ENCODE measurements around the gene DIABLO.

DIABLO gene

DNA sequence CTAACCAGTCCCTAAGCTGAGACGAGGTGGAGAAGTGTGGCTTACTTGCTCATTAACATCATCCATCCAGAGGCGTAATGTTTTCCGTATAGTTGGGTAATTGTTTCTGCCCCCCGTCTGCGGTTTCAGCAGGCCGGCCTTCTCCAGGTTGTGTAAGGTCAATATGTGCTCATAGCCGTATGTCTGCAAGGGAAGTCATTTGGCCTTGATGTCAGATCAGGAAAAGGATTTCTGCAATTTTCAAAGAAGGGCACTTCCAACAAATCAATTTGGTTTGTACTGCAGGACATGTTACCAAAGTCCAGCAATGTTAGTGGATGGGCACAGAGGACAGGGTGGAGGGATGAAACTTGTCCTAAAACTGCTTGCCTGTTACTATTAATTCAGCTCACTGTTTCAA lies 9.9 kb upstream of the DIABLO start:
- Histone ChIP-seq H3K9me3 (replicated peaks; ENCODE audit: insufficient read depth, low read length) (no peaks in the 10 kb centered on the region), H3K4me2 (ENCODE audit: low read depth, low read length) (no peak overlapping the region), H3K36me3 (replicated peaks; ENCODE audit: insufficient read depth, low read length) (no peaks in the 10 kb centered on the region), H2AFZ (ENCODE audit: low read length) (no peak overlapping the region), H3K9ac (ENCODE audit: low read length) (no peak overlapping the region), H4K20me1 (ENCODE audit: insufficient read depth, low read length) (no peaks in the 10 kb centered on the region), H3K4me1 (ENCODE audit: low read length) (no peaks in the 10 kb centered on the region), H3K4me3 (ENCODE audit: low read length) (no peak overlapping the region), H3K27ac (ENCODE audit: low read length) (no peak overlapping the region), H3K27me3 (replicated peaks; ENCODE audit: insufficient read depth, low read length) (no peaks in the 10 kb centered on the region), H3F3A (ENCODE audit: insufficient read depth, low read length) (no peaks in the 10 kb centered on the region), H3K9me2 (replicated peaks; ENCODE audit: insufficient read depth, low read length) (no peaks in the 10 kb centered on the region), H3K79me2 (ENCODE audit: low read length) (no peaks in the 10 kb centered on the region)
- DNase-seq = no peak
- TF ChIP-seq EZH2phosphoT487 (IDR thresholded peaks at IDR 0.05; ENCODE audit: low read length) (no peak), EZH2 (optimal IDR thresholded peaks at IDR 0.05; ENCODE audit: low read depth, low read length) (no peak)
- TF ChIP-seq, protein P1, sequence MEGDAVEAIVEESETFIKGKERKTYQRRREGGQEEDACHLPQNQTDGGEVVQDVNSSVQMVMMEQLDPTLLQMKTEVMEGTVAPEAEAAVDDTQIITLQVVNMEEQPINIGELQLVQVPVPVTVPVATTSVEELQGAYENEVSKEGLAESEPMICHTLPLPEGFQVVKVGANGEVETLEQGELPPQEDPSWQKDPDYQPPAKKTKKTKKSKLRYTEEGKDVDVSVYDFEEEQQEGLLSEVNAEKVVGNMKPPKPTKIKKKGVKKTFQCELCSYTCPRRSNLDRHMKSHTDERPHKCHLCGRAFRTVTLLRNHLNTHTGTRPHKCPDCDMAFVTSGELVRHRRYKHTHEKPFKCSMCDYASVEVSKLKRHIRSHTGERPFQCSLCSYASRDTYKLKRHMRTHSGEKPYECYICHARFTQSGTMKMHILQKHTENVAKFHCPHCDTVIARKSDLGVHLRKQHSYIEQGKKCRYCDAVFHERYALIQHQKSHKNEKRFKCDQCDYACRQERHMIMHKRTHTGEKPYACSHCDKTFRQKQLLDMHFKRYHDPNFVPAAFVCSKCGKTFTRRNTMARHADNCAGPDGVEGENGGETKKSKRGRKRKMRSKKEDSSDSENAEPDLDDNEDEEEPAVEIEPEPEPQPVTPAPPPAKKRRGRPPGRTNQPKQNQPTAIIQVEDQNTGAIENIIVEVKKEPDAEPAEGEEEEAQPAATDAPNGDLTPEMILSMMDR (IDR thresholded peaks at IDR 0.05; ENCODE audit: low read length) = no peak

DNA sequence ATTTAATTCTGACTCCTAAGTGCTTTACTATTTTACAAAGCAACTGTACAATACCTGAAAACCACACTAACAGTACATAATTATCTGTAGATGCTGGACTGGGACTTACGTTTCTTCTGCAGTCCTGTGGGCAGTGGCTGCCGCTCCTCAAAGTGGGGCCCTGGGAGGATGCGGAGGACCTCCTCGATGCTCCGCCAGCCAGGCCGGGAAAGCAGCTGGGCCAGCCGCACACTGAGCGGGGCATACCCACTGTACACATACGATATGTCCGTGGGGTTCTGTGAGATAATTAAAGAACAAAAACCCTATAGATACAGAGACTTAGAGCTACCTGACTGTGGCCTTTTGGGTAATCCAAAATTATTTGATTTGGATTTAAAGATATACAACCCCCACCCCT lies 6.8 kb upstream of the DIABLO start:
- DNase-seq = no peak
- H4K20me1 ChIP-seq (ENCODE audit: insufficient read depth, low read length) = no peaks in the 10 kb centered on the region
- H3K4me3 ChIP-seq (ENCODE audit: low read length) = no peak overlapping the region
- no peaks in the 10 kb centered on the region for H3F3A ChIP-seq (ENCODE audit: insufficient read depth, low read length)
- H3K27ac ChIP-seq (ENCODE audit: low read length) = no peak overlapping the region
- H3K36me3 ChIP-seq (replicated peaks; ENCODE audit: insufficient read depth, low read length) = no peaks in the 10 kb centered on the region
- no peak for TF ChIP-seq EZH2 (optimal IDR thresholded peaks at IDR 0.05; ENCODE audit: low read depth, low read length)
- no peaks in the 10 kb centered on the region for H3K9me3 ChIP-seq (replicated peaks; ENCODE audit: insufficient read depth, low read length)
- no peak overlapping the region for H3K4me2 ChIP-seq (ENCODE audit: low read depth, low read length)
- H3K27me3 ChIP-seq (replicated peaks; ENCODE audit: insufficient read depth, low read length) = no peaks in the 10 kb centered on the region
- H3K9ac ChIP-seq (ENCODE audit: low read length) = no peak overlapping the region
- no peaks in the 10 kb centered on the region for H3K79me2 ChIP-seq (ENCODE audit: low read length)
- H3K4me1 ChIP-seq (ENCODE audit: low read length) = no peaks in the 10 kb centered on the region
- H3K9me2 ChIP-seq (replicated peaks; ENCODE audit: insufficient read depth, low read length) = no peaks in the 10 kb centered on the region
- H2AFZ ChIP-seq (ENCODE audit: low read length) = no peak overlapping the region

DNA sequence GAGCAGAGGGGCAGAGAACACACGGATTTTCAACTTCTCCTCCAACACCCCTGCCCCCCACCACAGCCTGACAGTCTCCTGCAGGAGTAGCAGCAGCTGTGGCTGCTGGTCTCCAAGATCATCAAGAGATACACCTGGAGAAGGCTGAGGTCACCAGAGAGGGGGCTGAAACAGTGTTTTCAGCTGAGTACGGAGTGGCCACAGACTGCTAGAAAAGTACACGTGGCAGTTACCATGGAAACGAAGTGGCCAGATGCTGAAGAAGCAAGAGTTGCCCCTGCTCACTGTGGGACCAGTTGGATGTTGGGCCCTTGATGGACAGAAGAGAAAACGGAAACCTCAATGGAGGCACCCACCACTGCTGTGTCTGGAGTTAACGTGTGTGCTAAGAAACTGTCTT lies 4.9 kb upstream of the DIABLO start:
- Histone ChIP-seq H3K9me3 (replicated peaks; ENCODE audit: insufficient read depth, low read length) (no peaks in the 10 kb centered on the region), H3K4me1 (ENCODE audit: low read length) (no peaks in the 10 kb centered on the region), H3K4me3 (ENCODE audit: low read length) (no peak overlapping the region), H3K27ac (ENCODE audit: low read length) (no peak overlapping the region), H2AFZ (ENCODE audit: low read length) (no peak overlapping the region), H4K20me1 (ENCODE audit: insufficient read depth, low read length) (no peaks in the 10 kb centered on the region), H3F3A (ENCODE audit: insufficient read depth, low read length) (no peaks in the 10 kb centered on the region), H3K4me2 (ENCODE audit: low read depth, low read length) (no peak overlapping the region), H3K27me3 (replicated peaks; ENCODE audit: insufficient read depth, low read length) (no peaks in the 10 kb centered on the region), H3K9me2 (replicated peaks; ENCODE audit: insufficient read depth, low read length) (no peaks in the 10 kb centered on the region), H3K9ac (ENCODE audit: low read length) (no peak overlapping the region), H3K79me2 (ENCODE audit: low read length) (no peaks in the 10 kb centered on the region), H3K36me3 (replicated peaks; ENCODE audit: insufficient read depth, low read length) (no peaks in the 10 kb centered on the region)
- no peak for DNase-seq
- no peak for TF ChIP-seq EZH2phosphoT487 (IDR thresholded peaks at IDR 0.05; ENCODE audit: low read length)

DNA sequence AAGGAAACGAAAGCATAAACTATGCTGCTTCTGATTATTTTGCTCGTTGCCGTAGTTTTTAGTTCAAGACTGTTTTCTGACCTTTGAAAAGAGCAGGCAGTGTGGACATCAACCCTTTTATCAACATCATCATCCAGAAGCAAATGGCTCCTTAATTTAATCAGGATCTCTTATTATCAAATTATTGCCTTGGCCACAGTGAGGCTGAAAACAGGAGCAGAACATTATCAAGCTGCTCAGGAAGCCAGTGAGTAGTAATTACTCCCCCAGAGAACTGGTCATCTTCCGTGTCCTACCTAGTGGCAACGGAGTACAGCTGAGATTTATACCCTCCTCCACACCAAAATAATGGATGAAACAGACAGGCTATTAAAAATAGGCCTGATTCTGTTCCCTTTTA lies 2.2 kb upstream of the DIABLO start:
- no peak overlapping the region for H3K4me2 ChIP-seq (ENCODE audit: low read depth, low read length)
- 0 out of 2 replicates have a peak, but pooled peaks cover 3% of the 10 kb centered on the region for H3K4me1 ChIP-seq (ENCODE audit: low read length)
- no peak overlapping the region for H3K9ac ChIP-seq (ENCODE audit: low read length)

More for the DNA sequence above, 2.2 kb upstream of the DIABLO start:
- no peaks in the 10 kb centered on the region for H3K36me3 ChIP-seq (replicated peaks; ENCODE audit: insufficient read depth, low read length)
- no peak overlapping the region for H3K4me3 ChIP-seq (ENCODE audit: low read length)
- no peaks in the 10 kb centered on the region for H3K9me3 ChIP-seq (replicated peaks; ENCODE audit: insufficient read depth, low read length)
- no peak overlapping the region for H3K27ac ChIP-seq (ENCODE audit: low read length)
- H3K79me2 ChIP-seq (ENCODE audit: low read length) = peaks cover 22% of the 10 kb centered on the region
- no peaks in the 10 kb centered on the region for H3K9me2 ChIP-seq (replicated peaks; ENCODE audit: insufficient read depth, low read length)
- no peak for TF ChIP-seq EZH2 (optimal IDR thresholded peaks at IDR 0.05; ENCODE audit: low read depth, low read length)
- TF ChIP-seq EZH2phosphoT487 (IDR thresholded peaks at IDR 0.05; ENCODE audit: low read length) = no peak
- TF ChIP-seq, protein P1 (IDR thresholded peaks at IDR 0.05; ENCODE audit: low read length) = no peak
- no peak for DNase-seq
- H3K27me3 ChIP-seq (replicated peaks; ENCODE audit: insufficient read depth, low read length) = no peaks in the 10 kb centered on the region
- H4K20me1 ChIP-seq (ENCODE audit: insufficient read depth, low read length) = no peaks in the 10 kb centered on the region
- H2AFZ ChIP-seq (ENCODE audit: low read length) = no peak overlapping the region
- no peaks in the 10 kb centered on the region for H3F3A ChIP-seq (ENCODE audit: insufficient read depth, low read length)

All from MM.1S (cell line).